GM10248 (cell line): ENCODE results near the gene USP9X.
"Not testable (repeated sequence)": the region's sequence is repeated elsewhere in the genome, so short reads cannot be mapped to it uniquely, and the experiment has no call there.

Experiments used
- CTCF ChIA-PET: fragments of 300-600 bp; sonication (Branson Sonifier 250); formaldehyde crosslinking; extraction: SDS; loops from one replicate; lab custom pipeline; 2021; ENCODE audit warnings: antibody characterized with exemption; lab: Yijun Ruan, JAX
- POLR2A ChIA-PET: fragments of 350-650 bp; sonication (Branson Sonifier 250); formaldehyde crosslinking; extraction: SDS; loops from one replicate; lab custom pipeline; 2020; ENCODE audit warnings: antibody characterized with exemption; lab: Yijun Ruan, JAX
- DNase-seq: peaks from one replicate; pipeline ENCODE4 v3.0.0; 2012; ENCODE audit errors: extremely low spot score
- TF ChIP-seq, protein P1 (sequence below): IDR thresholded peaks from 2 replicates; pipeline ENCODE4 v1.5.1; 2012; ENCODE audit warnings: mild to moderate bottlenecking, low read depth; ENCODE audit errors: extremely low read depth, missing control alignments, control extremely low read depth

Gene USP9X

GRCh38 chrX:41047878-41048534, 37.2 kb upstream of the USP9X start:
- no peak for DNase-seq
- POLR2A ChIA-PET = no interaction called here
- CTCF ChIA-PET = no interaction called here
- TF ChIP-seq, protein P1, sequence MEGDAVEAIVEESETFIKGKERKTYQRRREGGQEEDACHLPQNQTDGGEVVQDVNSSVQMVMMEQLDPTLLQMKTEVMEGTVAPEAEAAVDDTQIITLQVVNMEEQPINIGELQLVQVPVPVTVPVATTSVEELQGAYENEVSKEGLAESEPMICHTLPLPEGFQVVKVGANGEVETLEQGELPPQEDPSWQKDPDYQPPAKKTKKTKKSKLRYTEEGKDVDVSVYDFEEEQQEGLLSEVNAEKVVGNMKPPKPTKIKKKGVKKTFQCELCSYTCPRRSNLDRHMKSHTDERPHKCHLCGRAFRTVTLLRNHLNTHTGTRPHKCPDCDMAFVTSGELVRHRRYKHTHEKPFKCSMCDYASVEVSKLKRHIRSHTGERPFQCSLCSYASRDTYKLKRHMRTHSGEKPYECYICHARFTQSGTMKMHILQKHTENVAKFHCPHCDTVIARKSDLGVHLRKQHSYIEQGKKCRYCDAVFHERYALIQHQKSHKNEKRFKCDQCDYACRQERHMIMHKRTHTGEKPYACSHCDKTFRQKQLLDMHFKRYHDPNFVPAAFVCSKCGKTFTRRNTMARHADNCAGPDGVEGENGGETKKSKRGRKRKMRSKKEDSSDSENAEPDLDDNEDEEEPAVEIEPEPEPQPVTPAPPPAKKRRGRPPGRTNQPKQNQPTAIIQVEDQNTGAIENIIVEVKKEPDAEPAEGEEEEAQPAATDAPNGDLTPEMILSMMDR = no peak

DNA sequence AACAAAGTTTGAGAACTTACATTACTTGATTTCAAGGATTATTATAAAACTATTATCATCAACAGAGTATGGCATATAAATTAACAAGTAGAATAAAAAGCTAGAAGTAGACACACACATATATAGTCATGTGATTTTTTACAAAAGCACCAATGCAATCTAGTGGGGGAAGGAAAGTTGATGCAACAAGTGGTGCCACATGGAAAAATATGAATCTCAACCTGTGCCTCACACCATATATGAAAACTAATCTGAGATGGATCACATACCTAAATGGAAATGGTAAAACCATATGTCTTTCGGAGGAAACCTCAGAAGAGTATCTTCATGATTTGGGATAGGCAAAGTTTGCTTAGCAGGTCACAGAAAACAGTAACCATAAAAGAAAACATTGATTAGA, 34.9 kb upstream of the USP9X start:
- CTCF ChIA-PET = no interaction called here
- TF ChIP-seq, protein P1 = no peak
- no peak for DNase-seq
- POLR2A ChIA-PET = no interaction called here

DNA sequence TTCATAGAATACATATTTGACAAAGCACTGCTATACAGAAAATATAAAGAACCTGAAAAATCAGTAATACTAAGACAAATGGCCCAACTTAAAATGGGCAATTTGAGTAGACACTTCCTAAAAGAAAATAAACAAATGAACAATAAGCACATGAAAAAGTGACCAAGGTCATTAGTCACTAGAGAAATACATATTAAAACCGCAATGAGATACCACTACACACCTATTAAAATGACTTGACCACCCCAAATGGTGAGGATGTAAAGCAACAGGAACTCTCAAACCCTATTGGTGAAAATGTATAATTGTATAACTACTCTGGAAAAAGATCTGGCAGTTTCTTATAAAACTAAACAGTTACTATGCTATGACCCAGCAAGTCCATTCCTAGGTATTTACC, 34.0 kb upstream of the USP9X start:
- POLR2A ChIA-PET = no interaction called here
- CTCF ChIA-PET = no interaction called here
- TF ChIP-seq, protein P1 = no peak
- DNase-seq = no peak

DNA sequence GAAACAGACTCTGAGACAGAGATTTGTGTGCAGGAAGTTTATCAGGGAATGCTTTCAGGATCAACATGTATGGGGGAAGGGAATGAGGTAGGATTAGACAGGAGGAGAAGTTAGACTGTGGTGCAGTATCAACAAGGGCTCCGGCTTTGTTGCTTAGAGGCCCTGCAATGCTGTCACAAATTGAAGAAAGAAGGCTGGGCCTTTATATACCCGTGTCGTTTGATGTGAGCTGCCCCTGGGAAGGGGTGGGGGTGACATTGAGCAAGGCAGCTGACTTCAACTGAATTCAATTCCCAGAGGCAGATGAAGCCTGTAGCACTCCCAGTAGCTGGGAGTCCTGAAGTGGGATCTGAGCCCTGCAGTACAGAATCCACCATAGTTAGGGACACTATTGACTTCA, 29.5 kb upstream of the USP9X start:
- no peak for DNase-seq
- TF ChIP-seq, protein P1 = no peak
- ChIA-PET POLR2A (no interaction called here), CTCF (interaction anchor here (1.6 kb wide), 1 partner anchor 29 kb away, joined by 3 read pairs; no protein-coding TSS in a partner anchor)

DNA sequence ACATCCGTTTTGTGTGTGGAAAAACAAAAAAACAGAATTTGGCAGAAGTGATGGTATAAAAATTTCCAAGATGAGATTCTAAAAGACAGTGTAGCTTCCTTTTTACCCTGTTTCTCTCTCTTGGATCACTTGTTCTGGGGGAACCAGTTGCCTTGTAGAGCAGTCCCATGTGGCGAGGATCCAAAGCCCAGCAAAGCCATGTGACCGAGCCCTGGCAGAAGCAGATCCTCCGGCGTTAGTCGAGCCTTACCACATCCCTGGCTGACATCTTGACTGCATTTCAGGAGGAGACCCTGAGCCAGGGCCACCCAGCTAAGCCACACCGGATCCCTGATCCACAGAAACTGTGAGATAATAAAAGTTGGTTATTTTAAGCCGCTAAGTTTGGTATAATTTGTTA, 22.0 kb upstream of the USP9X start:
- POLR2A ChIA-PET, CTCF ChIA-PET, DNase-seq: not testable (repeated sequence)

DNA sequence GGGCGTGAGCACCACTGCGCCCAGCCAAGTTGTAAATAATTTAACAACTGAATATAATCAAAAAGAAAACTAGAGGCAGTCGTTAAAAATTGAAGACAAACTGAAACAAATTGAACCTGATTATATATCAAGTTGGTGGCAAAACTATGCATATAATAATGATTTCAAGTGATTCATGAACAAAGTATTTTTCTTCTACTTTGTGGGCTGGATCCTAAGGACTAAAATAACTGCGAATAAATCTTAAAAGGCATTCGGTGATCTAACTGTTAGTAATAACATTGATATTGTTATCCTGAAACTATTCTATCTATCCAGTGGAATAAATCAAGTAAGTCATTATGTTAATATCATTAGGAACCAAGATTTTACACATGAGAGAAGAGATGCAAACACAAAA, 21.2 kb upstream of the USP9X start:
- POLR2A ChIA-PET = no interaction called here
- DNase-seq = no peak
- TF ChIP-seq, protein P1 = no peak
- CTCF ChIA-PET = no interaction called here

DNA sequence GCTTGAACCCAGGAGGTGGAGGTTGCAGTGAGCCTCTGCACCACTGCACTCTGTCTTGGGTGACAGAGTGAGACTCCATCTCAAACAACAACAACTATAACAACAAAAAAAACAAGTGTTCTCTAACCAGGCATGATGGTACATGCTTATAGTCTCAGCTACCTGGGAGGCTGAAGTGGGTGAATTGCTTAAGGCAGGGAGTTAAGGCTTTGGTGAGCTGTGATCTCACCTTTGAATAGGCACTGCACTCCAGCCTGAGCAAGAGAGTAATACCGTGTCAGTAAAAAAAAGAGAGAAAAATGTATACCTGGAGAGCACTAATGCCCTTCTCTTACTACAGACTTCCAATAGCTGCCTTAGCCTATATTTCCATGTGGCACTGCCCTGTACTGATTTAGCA, 18.9 kb upstream of the USP9X start:
- DNase-seq = no peak
- TF ChIP-seq, protein P1 = no peak
- CTCF ChIA-PET = no interaction called here
- POLR2A ChIA-PET = no interaction called here
